BLaER1 (cell line): ENCODE results near the gene FBXL4.

Source experiments
- H3K27ac ChIP-seq: shearing (Covaris generic); formaldehyde crosslinking; 2 replicates; pipeline ENCODE4 v1.8.1; 2022
- H3K27me3 ChIP-seq: shearing (Covaris generic); formaldehyde crosslinking; 2 replicates; pipeline ENCODE4 v1.8.1; 2022
- H3K36me3 ChIP-seq: shearing (Covaris generic); formaldehyde crosslinking; 2 replicates; pipeline ENCODE4 v1.8.1; 2022
- H3K4me1 ChIP-seq: shearing (Covaris generic); formaldehyde crosslinking; 2 replicates; pipeline ENCODE4 v1.8.1; 2022
- H3K4me2 ChIP-seq: shearing (Covaris generic); formaldehyde crosslinking; 2 replicates; pipeline ENCODE4 v1.8.1; 2022
- H3K4me3 ChIP-seq: shearing (Covaris generic); formaldehyde crosslinking; 2 replicates; pipeline ENCODE4 v1.8.1; 2022
- H3K9ac ChIP-seq: shearing (Covaris generic); formaldehyde crosslinking; 2 replicates; pipeline ENCODE4 v1.8.1; 2022
- H3K9me3 ChIP-seq: shearing (Covaris generic); formaldehyde crosslinking; 2 replicates; pipeline ENCODE4 v1.8.1; 2022
- H4K20me1 ChIP-seq: shearing (Covaris generic); formaldehyde crosslinking; 2 replicates; pipeline ENCODE4 v1.8.1; 2022
- Cebpa-rat ChIP-seq: shearing (Covaris generic); IDR thresholded peaks from 2 replicates; pipeline ENCODE4 v1.8.1; 2022

Gene FBXL4

GRCh38 chr6:98831057-98831958 lies 116.4 kb downstream of the FBXL4 start:
- no peak for TF ChIP-seq Cebpa-rat
- peaks cover 100% of the 10 kb centered on the region for H3K27me3 ChIP-seq
- no peak overlapping the region for H3K4me3 ChIP-seq
- peaks cover 81% of the 10 kb centered on the region for H4K20me1 ChIP-seq
- H3K9me3 ChIP-seq, result peaks cover 14% of the 10 kb centered on the region; the same call in 1 of the 2 replicates
- H3K4me1 ChIP-seq, result peaks cover 17% of the 10 kb centered on the region
- H3K9ac ChIP-seq, result no peak overlapping the region
- no peaks in the 10 kb centered on the region for H3K36me3 ChIP-seq
- H3K27ac ChIP-seq, result no peak overlapping the region
- H3K4me2 ChIP-seq, result no peak overlapping the region

DNA sequence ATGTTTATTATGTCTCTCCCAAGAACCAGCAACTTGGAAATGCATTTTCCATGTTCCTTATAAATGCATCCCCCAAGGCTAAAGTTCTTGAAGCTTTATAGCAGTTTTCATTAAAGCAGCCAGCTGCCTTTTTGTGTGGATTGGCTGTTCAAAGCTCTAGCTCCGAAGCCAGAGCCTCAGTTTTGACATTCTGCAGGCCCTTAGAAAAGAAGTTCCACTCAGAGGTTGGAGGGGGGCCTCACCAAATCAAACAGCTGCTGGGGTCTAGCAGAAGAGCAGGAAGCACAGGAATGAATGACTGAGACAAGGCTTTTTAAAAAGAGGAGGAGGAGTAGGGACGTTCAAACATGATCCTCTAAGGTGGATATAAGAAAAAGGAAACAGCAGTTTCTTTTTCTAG lies 117.6 kb downstream of the FBXL4 start:
- Histone ChIP-seq H3K4me2 (no peak overlapping the region), H3K9me3 (peaks cover 26% of the 10 kb centered on the region), H3K4me1 (peaks cover 15% of the 10 kb centered on the region), H3K27me3 (peaks cover 100% of the 10 kb centered on the region), H3K36me3 (no peaks in the 10 kb centered on the region), H4K20me1 (peaks cover 70% of the 10 kb centered on the region), H3K4me3 (no peak overlapping the region), H3K27ac (no peak overlapping the region), H3K9ac (no peak overlapping the region)
- no peak for TF ChIP-seq Cebpa-rat

GRCh38 chr6:98828941-98829411 lies 118.8 kb downstream of the FBXL4 start:
- H3K27me3 ChIP-seq, result peaks cover 100% of the 10 kb centered on the region
- H3K9ac ChIP-seq, result no peak overlapping the region
- no peak overlapping the region for H3K4me3 ChIP-seq
- H3K27ac ChIP-seq, result no peak overlapping the region
- no peak for TF ChIP-seq Cebpa-rat
- peaks cover 38% of the 10 kb centered on the region for H3K9me3 ChIP-seq
- H3K4me1 ChIP-seq, result peaks cover 12% of the 10 kb centered on the region
- H4K20me1 ChIP-seq, result peaks cover 70% of the 10 kb centered on the region
- H3K4me2 ChIP-seq, result no peak overlapping the region
- H3K36me3 ChIP-seq, result no peaks in the 10 kb centered on the region

DNA sequence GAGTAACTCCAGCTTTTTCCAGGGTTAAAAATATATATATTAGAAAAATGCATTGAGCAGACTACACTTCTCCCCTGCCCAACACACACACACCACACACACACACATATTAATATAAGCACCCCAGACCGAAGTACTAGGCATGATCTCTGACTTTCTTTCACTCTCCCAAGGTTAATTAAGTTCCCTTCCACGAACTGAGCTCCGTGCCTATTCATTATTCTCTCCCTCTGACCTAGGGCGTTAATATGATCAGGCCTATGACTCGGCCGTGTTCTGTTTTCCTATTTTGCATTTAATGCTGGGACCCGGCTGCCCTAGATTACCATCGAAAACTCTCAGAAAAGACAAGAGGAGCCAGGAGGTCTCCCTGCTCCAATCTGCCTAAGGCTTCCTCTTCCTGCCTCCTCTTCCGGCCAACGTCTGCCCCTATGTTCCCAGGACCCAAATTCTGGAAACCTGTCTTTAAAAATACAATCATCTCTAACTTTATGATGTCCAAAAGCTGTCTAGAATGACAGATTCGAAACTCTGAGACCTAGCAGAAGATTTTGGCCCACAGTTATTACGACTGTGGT lies 119.4 kb downstream of the FBXL4 start:
- no peak for TF ChIP-seq Cebpa-rat
- H3K9ac ChIP-seq, result no peak overlapping the region
- H3K36me3 ChIP-seq, result no peaks in the 10 kb centered on the region
- H3K4me3 ChIP-seq, result no peak overlapping the region
- peaks cover 5% of the 10 kb centered on the region for H3K4me1 ChIP-seq
- H3K27ac ChIP-seq, result no peak overlapping the region
- peaks cover 100% of the 10 kb centered on the region for H3K27me3 ChIP-seq
- peaks cover 40% of the 10 kb centered on the region for H3K9me3 ChIP-seq
- peaks cover 63% of the 10 kb centered on the region for H4K20me1 ChIP-seq
- no peak overlapping the region for H3K4me2 ChIP-seq

GRCh38 chr6:98827295-98828159 lies 120.2 kb downstream of the FBXL4 start:
- peaks cover 97% of the 10 kb centered on the region for H3K27me3 ChIP-seq
- TF ChIP-seq Cebpa-rat, result no peak
- no peak overlapping the region for H3K27ac ChIP-seq
- no peaks in the 10 kb centered on the region for H3K4me1 ChIP-seq
- peaks cover 39% of the 10 kb centered on the region for H3K9me3 ChIP-seq
- H4K20me1 ChIP-seq, result peaks cover 55% of the 10 kb centered on the region
- no peak overlapping the region for H3K9ac ChIP-seq
- H3K36me3 ChIP-seq, result no peaks in the 10 kb centered on the region
- H3K4me3 ChIP-seq, result no peak overlapping the region
- H3K4me2 ChIP-seq, result no peak overlapping the region

DNA sequence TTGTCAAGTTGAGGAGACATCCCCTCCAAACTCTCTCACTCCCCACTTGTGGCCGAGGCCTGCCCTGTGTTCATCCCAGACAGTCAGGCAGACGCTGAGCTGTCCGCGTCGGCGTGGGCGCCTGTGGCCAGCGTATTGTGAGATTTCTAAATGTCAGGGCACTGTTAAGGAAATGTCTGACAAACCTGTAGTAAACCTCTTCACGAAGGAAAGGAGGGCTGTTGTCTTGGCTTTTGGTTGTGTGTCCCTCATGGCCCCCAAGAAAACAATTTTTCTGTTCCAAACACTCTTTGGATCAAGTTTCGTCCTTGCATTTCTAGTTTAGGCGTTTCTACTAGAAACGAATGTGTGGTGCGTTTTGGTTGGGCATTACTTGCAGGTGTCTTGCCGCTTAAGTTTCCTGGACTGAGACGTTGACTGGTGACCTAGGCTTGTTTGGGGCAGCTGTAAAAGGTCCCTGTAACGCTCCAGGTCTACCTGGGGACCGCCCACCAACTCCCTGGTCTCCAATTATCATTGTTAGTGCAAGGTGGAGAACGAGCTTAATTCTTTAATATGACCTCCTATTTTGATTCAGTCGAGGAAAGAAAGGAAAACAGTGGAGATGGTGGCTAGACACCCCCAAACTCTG lies 122.0 kb downstream of the FBXL4 start:
- no peak for TF ChIP-seq Cebpa-rat
- Histone ChIP-seq H3K4me3 (no peak overlapping the region), H3K9me3 (peaks cover 31% of the 10 kb centered on the region), H3K4me2 (no peak overlapping the region), H3K27me3 (peaks cover 95% of the 10 kb centered on the region), H3K36me3 (no peaks in the 10 kb centered on the region), H3K4me1 (no peaks in the 10 kb centered on the region), H3K9ac (no peak overlapping the region), H3K27ac (no peak overlapping the region), H4K20me1 (peaks cover 38% of the 10 kb centered on the region)

DNA sequence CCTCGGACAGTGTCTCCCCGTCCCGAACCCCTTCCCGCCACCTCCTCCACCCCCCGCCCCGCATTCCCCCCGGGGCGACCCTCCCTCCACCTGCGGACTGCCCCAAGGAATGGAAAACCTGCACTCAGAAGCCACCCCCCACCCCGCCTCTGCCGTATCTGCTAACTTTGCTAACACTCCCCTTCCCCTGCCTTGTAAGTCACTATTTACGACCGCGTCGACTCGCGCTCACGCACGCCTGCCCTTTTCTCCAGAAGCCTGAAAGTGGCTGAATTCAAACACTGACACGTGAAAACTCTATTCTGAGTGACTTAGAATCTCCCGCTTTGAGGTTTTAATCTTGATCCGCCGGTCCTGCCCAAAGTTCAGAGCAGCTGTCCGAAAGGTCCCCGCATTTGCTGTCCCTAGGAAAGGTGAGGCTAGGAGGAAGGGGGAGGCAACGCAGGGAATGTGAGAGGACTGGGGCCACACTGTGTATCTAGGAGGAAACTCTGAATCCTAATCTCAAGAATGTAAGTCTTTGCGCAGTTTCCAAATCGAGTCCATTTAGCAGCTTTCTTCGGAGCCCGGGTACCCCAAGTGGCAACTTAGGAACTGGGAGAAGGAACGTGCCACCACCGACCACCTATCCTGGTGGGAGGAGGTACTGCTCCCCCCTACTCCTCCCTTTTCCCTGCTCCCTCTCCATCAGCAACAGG lies 122.7 kb downstream of the FBXL4 start:
- Histone ChIP-seq H3K27me3 (peaks cover 91% of the 10 kb centered on the region), H3K36me3 (no peaks in the 10 kb centered on the region), H4K20me1 (peaks cover 32% of the 10 kb centered on the region), H3K27ac (no peak overlapping the region), H3K4me1 (no peaks in the 10 kb centered on the region), H3K9me3 (peaks cover 31% of the 10 kb centered on the region), H3K4me2 (no peak overlapping the region), H3K9ac (no peak overlapping the region), H3K4me3 (no peak overlapping the region)
- TF ChIP-seq Cebpa-rat, result no peak

DNA sequence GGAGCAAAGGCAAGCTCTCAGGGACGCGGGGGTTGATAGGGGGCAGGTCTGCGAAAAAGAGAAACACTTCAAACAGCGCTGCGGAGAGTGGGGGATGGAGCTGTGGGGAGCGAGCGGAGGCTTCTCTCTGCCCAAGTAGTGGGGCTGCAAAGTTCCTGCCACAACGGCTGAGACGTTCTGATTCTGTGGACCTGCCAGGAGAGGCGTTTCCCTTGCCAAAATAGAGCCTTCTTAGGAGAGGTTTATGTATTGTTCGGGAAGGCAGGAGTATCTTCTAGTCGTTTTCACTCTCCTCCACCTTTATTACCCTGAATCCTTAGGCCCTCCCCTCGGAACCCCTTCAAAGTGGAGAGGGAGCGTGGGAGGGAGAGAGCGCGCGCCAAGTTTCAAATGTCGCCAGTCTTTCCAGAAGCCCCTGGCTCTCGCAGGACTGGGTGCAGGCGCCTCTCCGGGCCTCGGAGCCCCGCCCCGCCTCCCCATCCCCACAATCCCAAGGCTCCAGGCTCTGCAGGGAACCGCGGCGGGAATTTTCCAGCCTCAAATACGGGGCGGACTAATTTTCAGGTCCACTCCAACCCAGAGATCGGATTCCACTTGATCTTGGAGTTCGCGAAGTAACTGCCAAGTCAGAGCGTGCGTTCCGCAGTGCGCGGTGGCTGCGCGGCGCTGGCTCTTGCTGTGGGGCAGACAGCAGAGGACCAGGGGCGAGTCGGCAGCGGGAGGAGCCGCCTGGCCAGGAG lies 123.4 kb downstream of the FBXL4 start:
- no peak overlapping the region for H3K27ac ChIP-seq
- no peak for TF ChIP-seq Cebpa-rat
- H3K4me1 ChIP-seq, result no peaks in the 10 kb centered on the region
- no peaks in the 10 kb centered on the region for H3K36me3 ChIP-seq
- no peak overlapping the region for H3K9ac ChIP-seq
- H3K4me3 ChIP-seq, result no peak overlapping the region
- H3K27me3 ChIP-seq, result peaks cover 84% of the 10 kb centered on the region
- H3K4me2 ChIP-seq, result no peak overlapping the region
- peaks cover 25% of the 10 kb centered on the region for H4K20me1 ChIP-seq
- peaks cover 31% of the 10 kb centered on the region for H3K9me3 ChIP-seq
